ENCODE measurements around the gene TMEM175. TPM values are rescaled to one million over a fixed set of nuclear protein-coding genes. Genes with fewer than 3 reads are reported as not detected.
A peak's percentile ranks its signal among the peaks of the same experiment; 100 is the strongest.

Gene TMEM175
- polyA plus RNA-seq, 1 of the 3 experiments (the other 2 are of a cell fraction) = 54.2 TPM

GRCh38 chr4:948936-949300 lies 16.7 kb downstream of the TMEM175 start:
- peak; percentile 24 for DNase-seq
- ChIA-PET POLR2A (no interaction called here), CTCF (interaction anchor here (1.3 kb wide), 1 partner anchor 206 kb away, joined by 4 read pairs; no protein-coding TSS in a partner anchor)
- H4K20me1 ChIP-seq (ENCODE audit: insufficient read depth) = no peaks in the 10 kb centered on the region
- no peak overlapping the region for H3K4me2 ChIP-seq
- H3K9me3 ChIP-seq = no peaks in the 10 kb centered on the region
- H3K4me1 ChIP-seq (ENCODE audit: control insufficient read depth in 1 of 2, insufficient read depth in 2 of 2, low read depth in 1 of 2, low read length in 1 of 2) = no peaks in the 10 kb centered on the region
- 94% methylated on average over 9 of the region's 13 CpGs for WGBS (ENCODE audit: low lambda C conversion rate)
- H3K79me2 ChIP-seq (ENCODE audit: insufficient read depth) = no peaks in the 10 kb centered on the region
- H3K27me3 ChIP-seq (ENCODE audit: insufficient read depth) = no peaks in the 10 kb centered on the region
- no peak overlapping the region for H2AFZ ChIP-seq (ENCODE audit: low read depth)
- no peak overlapping the region for H3K4me3 ChIP-seq (ENCODE audit: low read depth in 2 of 2, low read length in 1 of 2)
- H3K9ac ChIP-seq = no peak overlapping the region
- H3K27ac ChIP-seq (ENCODE audit: low read depth in 2 of 2, low read length in 1 of 2) = no peak overlapping the region
- no peaks in the 10 kb centered on the region for H3K36me3 ChIP-seq (replicated peaks in 1 of 2; ENCODE audit: control insufficient read depth in 1 of 2, insufficient read depth in 2 of 2, low read length in 1 of 2)
- TF ChIP-seq TAF1 (IDR thresholded peaks at IDR 0.05; ENCODE audit: borderline replicate concordance, low read depth, low read length) = no peak
- TF ChIP-seq NFIC (IDR thresholded peaks at IDR 0.05; ENCODE audit: borderline replicate concordance) = no peak
- TF ChIP-seq NRF1 (IDR thresholded peaks at IDR 0.05; ENCODE audit: low read depth, low read length) = no peak
- TF ChIP-seq CHD2 (IDR thresholded peaks at IDR 0.05; ENCODE audit: low read length, partially characterized antibody) = no peak
- no peak for TF ChIP-seq FOXM1 (IDR thresholded peaks at IDR 0.05; ENCODE audit: low read depth)
- no peak for TF ChIP-seq CTCF (IDR thresholded peaks at IDR 0.05)
- TF ChIP-seq, protein P1, sequence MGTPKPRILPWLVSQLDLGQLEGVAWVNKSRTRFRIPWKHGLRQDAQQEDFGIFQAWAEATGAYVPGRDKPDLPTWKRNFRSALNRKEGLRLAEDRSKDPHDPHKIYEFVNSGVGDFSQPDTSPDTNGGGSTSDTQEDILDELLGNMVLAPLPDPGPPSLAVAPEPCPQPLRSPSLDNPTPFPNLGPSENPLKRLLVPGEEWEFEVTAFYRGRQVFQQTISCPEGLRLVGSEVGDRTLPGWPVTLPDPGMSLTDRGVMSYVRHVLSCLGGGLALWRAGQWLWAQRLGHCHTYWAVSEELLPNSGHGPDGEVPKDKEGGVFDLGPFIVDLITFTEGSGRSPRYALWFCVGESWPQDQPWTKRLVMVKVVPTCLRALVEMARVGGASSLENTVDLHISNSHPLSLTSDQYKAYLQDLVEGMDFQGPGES (IDR thresholded peaks at IDR 0.05; ENCODE audit: low read depth, low read length) = no peak
- TF ChIP-seq FOXJ3 (CRISPR knock-in tag; IDR thresholded peaks at IDR 0.05) = no peak
- TF ChIP-seq MEF2A (IDR thresholded peaks at IDR 0.05; ENCODE audit: borderline replicate concordance, low read depth) = no peak
- TF ChIP-seq, protein P2, sequence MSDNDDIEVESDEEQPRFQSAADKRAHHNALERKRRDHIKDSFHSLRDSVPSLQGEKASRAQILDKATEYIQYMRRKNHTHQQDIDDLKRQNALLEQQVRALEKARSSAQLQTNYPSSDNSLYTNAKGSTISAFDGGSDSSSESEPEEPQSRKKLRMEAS (IDR thresholded peaks at IDR 0.05; ENCODE audit: low read depth) = no peak
- no peak for TF ChIP-seq JUND (IDR thresholded peaks at IDR 0.05)
- TF ChIP-seq RXRA (IDR thresholded peaks at IDR 0.05; ENCODE audit: borderline replicate concordance, low read depth) = no peak
- no peaks in the 10 kb centered on the region for H3F3A ChIP-seq (replicated peaks; ENCODE audit: insufficient read depth)
- H3K9me2 ChIP-seq = no peaks in the 10 kb centered on the region

DNA sequence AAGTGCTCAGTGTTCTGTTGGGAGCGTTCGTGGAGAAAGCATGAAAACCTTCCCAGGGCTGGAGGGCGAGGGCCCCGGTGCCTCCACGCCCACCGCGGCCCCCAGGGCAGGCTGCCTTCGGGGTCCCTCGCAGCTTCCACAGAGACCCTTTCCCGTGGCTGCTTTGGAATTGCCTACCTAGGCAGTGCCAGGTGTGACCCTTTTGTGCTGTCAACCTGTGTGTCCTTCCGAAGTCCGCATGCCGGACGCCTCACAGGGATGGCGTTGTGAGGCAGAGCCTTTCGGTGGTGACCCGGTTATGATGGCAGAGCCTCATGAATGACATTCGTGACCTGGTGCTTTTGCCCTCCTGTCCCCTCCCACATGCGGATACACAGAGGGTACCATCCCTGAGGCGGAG lies 17.4 kb downstream of the TMEM175 start:
- peak; percentile 10 for DNase-seq
- POLR2A ChIA-PET = no interaction called here
- TF ChIP-seq, protein P3, sequence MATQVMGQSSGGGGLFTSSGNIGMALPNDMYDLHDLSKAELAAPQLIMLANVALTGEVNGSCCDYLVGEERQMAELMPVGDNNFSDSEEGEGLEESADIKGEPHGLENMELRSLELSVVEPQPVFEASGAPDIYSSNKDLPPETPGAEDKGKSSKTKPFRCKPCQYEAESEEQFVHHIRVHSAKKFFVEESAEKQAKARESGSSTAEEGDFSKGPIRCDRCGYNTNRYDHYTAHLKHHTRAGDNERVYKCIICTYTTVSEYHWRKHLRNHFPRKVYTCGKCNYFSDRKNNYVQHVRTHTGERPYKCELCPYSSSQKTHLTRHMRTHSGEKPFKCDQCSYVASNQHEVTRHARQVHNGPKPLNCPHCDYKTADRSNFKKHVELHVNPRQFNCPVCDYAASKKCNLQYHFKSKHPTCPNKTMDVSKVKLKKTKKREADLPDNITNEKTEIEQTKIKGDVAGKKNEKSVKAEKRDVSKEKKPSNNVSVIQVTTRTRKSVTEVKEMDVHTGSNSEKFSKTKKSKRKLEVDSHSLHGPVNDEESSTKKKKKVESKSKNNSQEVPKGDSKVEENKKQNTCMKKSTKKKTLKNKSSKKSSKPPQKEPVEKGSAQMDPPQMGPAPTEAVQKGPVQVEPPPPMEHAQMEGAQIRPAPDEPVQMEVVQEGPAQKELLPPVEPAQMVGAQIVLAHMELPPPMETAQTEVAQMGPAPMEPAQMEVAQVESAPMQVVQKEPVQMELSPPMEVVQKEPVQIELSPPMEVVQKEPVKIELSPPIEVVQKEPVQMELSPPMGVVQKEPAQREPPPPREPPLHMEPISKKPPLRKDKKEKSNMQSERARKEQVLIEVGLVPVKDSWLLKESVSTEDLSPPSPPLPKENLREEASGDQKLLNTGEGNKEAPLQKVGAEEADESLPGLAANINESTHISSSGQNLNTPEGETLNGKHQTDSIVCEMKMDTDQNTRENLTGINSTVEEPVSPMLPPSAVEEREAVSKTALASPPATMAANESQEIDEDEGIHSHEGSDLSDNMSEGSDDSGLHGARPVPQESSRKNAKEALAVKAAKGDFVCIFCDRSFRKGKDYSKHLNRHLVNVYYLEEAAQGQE (IDR thresholded peaks at IDR 0.05; ENCODE audit: low read depth, low read length) = no peak
- TF ChIP-seq SIN3A (IDR thresholded peaks at IDR 0.05; ENCODE audit: borderline replicate concordance, low read depth, low read length) = no peak
- no peak for TF ChIP-seq MXI1 (IDR thresholded peaks at IDR 0.05; ENCODE audit: low read depth, low read length)
- no peak for TF ChIP-seq EZH2phosphoT487 (IDR thresholded peaks at IDR 0.05; ENCODE audit: borderline replicate concordance, low read depth)
- no peak for TF ChIP-seq POLR2AphosphoS5 (IDR thresholded peaks at IDR 0.05; ENCODE audit: low read depth, low read length)
- no peak for TF ChIP-seq ELF1 (IDR thresholded peaks at IDR 0.05)
- TF ChIP-seq CHD2 (IDR thresholded peaks at IDR 0.05; ENCODE audit: low read length, partially characterized antibody) = no peak
- TF ChIP-seq FOXM1 (IDR thresholded peaks at IDR 0.05; ENCODE audit: low read depth) = no peak
- TF ChIP-seq, protein P4, sequence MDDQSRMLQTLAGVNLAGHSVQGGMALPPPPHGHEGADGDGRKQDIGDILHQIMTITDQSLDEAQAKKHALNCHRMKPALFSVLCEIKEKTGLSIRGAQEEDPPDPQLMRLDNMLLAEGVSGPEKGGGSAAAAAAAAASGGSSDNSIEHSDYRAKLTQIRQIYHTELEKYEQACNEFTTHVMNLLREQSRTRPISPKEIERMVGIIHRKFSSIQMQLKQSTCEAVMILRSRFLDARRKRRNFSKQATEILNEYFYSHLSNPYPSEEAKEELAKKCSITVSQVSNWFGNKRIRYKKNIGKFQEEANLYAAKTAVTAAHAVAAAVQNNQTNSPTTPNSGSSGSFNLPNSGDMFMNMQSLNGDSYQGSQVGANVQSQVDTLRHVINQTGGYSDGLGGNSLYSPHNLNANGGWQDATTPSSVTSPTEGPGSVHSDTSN (IDR thresholded peaks at IDR 0.05) = no peak
- TF ChIP-seq JUND (IDR thresholded peaks at IDR 0.05) = no peak
- TF ChIP-seq, protein P5, sequence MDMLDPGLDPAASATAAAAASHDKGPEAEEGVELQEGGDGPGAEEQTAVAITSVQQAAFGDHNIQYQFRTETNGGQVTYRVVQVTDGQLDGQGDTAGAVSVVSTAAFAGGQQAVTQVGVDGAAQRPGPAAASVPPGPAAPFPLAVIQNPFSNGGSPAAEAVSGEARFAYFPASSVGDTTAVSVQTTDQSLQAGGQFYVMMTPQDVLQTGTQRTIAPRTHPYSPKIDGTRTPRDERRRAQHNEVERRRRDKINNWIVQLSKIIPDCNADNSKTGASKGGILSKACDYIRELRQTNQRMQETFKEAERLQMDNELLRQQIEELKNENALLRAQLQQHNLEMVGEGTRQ (IDR thresholded peaks at IDR 0.05; ENCODE audit: borderline replicate concordance, low read depth, low read length) = no peak

More for the DNA sequence above, 17.4 kb downstream of the TMEM175 start:
- CTCF ChIA-PET = no interaction called here
- Histone ChIP-seq H4K20me1 (ENCODE audit: insufficient read depth) (no peaks in the 10 kb centered on the region), H3F3A (replicated peaks; ENCODE audit: insufficient read depth) (no peaks in the 10 kb centered on the region), H3K9me2 (no peaks in the 10 kb centered on the region), H3K4me1 (ENCODE audit: control insufficient read depth in 1 of 2, insufficient read depth in 2 of 2, low read depth in 1 of 2, low read length in 1 of 2) (no peaks in the 10 kb centered on the region), H3K27me3 (ENCODE audit: insufficient read depth) (no peaks in the 10 kb centered on the region), H3K27ac (ENCODE audit: low read depth in 2 of 2, low read length in 1 of 2) (no peak overlapping the region), H3K79me2 (ENCODE audit: insufficient read depth) (no peaks in the 10 kb centered on the region), H3K36me3 (replicated peaks in 1 of 2; ENCODE audit: control insufficient read depth in 1 of 2, insufficient read depth in 2 of 2, low read length in 1 of 2) (no peaks in the 10 kb centered on the region), H3K9ac (no peak overlapping the region), H3K9me3 (no peaks in the 10 kb centered on the region), H2AFZ (ENCODE audit: low read depth) (no peak overlapping the region), H3K4me3 (ENCODE audit: low read depth in 2 of 2, low read length in 1 of 2) (no peak overlapping the region), H3K4me2 (no peak overlapping the region)
- WGBS (ENCODE audit: low lambda C conversion rate) = 85% methylated on average over 15 of the region's 20 CpGs

Measured in SK-N-SH (cell line).